GM11168 (cell line): ENCODE results near the gene APBA3.
"Not testable (repeated sequence)": the region's sequence is repeated elsewhere in the genome, so short reads cannot be mapped to it uniquely, and the experiment has no call there.

Experiments used
- in situ Hi-C: fragments of 300-500 bp; cut with MboI; formaldehyde crosslinking; loops from one replicate; pipeline ENCODE4 v1.12.0; 2022; ENCODE audit warnings: low sequenced_read_pairs; ENCODE audit not compliant: unreplicated experiment

The APBA3 gene

DNA sequence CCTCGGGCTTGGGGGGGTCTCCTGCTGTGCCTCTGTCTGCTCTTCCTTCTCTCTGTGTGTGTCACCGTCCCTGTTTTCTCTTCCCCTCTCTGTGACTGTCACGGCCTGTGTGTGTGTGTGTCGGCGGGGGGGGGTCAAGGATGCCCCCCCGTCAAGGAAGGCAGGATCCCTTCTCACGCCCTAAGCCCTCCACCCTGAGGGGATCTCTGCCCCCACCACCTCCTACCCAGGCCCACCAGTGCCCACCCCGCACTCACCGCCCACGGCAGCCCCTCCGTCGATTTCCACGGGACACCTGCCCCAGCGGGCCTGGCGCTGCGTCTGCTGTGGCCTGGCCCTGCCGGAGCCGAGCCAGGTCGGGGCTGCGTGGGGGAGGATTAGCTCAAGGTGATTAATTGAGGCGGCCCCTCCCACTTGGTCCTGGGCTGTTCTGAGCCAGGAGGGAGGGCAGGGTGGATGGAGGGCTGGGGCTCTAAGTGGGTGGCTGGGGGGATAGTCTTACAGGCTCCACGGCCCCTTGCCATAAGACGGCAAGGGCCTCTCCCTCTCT, 10.5 kb upstream of the APBA3 start, which contains the start of gene RAX2:
Gene RAX2 (minus strand): TSS at position 323 of the 550 bp plus-strand sequence. CDS start 486 bp downstream, outside the sequence.
- in situ Hi-C loops: no loop called here

DNA sequence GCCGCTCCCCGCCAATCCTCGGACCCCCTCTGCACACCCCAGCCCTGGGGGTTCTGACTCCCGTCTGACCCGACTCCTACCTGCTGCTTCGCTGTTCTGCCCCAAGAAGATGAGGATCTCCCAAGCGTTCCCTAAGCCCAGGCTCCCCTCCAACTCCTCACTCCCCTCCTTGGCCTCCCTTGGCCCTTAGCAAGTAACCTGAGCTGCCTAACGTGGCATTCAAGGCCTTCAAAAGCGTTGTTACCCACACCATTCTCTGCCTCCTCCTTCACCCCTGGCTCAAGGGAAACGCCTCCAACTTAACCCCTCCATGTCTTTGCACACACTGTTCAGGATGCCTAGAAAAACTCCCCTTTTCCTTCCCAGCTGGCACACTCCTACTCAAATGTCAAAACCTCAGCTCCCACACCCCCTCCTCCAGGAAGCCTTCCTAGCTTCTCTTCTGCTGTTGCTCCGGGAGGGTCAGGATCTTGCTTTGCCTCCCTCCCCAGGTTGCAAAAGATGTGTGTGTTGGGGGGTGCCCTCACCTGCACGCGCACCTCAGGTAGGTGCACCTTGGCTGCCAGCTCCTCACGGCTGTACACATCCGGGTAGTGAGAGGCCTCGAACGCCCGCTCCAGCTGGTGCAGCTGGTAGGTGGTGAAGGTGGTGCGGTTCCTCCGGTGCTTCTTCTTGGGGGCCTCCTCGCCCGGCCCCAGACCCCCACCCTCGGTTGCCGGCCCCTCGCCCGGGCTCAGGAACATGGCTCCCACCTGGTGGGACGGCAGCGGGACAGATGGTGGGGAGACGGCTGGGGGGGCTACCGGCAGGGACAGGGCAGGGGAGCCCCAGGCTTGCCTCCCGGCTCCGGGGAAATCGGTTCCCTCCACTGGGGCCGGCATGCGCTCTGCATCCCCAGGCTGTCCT, 9.8 kb upstream of the APBA3 start:
- in situ Hi-C loops: no loop called here

DNA sequence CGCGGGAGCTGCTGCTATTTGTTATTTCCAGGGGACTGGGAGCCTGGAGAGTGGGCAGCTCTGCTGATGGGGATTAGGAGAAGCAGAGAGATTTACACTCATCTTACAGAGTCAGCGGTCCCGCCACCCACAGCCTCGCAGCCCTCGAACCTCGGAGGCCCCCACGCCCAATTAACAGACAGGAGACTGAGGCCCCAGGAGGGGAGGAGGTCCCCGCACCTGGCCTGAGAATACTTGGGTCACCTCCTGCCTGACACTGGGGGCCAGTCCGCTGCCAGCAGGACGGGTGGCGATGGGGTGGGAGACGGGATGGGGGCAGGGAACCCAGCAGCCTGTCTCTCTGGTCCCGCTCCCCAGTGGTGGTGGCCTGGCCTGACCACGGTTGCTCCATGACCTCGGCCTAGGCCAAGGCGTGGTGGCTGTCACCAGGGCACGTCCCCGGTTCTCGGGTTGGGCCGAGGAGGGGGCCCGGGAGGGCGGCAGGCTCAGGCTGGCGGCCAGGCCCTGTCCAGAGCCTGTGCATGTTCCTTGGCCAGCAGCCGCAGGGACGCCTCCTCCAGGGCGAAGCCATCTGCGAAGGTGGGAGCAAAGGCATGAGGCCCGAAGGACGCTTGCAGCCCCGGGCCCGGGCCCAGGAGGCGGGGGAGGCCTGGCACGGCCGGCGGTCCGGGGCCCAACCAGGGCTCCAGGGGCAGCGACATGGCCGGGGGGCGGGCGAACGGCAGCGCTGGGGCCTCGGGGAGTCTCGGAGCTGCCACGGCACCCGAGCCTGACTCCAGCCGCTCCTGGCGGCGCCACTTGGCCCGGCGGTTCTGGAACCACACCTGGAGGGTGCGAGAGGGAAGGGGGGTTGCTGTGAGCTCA, 8.9 kb upstream of the APBA3 start:
- in situ Hi-C loops: no loop called here

DNA sequence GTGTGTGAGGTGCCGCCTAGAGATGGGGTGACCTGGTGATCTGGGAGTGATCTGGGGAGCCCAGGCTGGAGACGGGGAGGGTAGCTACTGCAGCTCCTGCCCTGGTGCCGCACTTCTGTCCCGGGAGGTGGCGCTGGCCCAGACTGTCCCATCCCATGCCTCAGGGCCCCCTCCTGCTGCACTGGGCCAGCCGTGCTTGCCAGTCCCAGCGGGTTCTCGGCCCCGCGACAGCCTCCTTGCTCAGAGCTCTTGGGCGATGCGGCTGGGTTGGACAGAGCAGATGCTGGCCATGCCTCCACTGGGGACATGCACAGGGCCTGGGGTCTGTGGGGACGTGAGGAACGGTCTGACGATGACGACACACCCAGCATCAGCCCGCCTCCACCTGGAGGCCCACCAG, 8.0 kb upstream of the APBA3 start:
- in situ Hi-C loops: no loop called here

DNA sequence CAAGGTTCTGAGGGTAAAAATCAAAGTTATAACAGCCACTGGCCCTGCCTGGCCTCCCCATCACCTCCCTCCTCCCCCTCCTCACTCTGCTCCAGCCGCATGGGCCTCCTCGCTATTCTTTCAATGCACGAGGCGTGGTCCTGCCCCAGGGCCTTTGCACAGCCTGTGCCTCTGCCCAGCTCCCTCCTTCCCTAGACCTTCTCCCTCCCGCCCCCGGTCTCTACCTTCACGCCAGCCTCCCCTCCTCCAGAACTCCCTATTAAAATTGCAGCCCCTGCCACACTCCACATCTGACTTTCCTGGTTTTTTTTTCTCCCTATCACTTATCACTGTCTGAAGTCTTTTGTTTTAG, 7.2 kb upstream of the APBA3 start:
- in situ Hi-C loops: no loop called here

DNA sequence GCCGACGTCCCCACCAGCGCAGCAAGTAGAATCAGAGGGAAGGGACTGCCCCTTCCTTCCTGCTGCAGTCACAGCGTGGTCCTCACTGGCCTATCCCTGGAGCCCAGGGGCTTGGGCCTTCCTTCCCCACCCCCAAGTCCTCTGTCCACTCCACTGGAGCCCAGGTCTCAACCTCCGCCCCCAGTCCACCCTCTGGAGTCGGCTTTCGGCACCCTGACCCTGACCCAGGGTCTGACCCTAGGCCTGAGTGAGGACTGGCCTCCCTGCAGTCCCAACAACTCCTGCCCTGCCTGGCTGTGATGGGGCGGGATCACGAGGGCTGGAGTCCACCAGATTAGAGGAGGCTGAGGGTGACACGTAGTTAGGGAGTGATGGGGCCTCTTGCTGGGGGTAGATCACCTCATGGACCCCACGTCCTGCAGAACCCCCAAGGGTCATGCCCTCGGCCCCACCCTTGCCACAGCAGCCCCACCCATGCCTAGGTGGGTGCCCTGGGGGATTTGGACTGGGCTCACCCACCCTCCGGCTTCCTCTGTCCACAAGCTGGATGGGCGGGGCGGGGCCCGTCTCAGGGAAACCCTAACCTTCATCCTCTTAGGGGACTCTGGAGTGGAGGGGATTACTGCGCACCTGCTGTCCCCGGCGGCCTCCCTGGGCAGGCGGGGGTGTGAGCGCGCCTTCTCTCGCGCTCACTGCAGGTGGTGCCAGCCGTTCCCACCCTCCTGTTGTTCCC, 6.7 kb upstream of the APBA3 start:
- in situ Hi-C loops: no loop called here

DNA sequence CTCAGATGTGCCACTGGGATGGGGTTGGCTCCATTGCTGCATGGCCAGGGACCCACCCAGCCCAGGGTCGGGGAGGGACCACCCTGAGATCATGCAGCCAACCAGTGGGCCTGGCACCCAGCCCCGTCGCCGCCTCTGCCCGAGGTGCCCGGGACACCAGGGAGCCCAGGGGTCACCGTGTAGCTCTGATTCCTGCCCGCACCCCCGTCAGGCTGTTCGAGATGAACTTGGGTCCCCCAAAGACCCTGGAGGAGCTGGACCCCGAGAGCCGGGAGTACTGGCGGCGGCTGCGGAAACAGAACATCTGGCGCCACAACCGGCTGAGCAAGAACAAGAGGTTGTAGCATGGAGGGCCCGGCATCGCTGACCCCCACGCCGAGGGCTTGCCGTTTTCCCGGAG, 5.6 kb upstream of the APBA3 start:
- in situ Hi-C loops: no loop called here

DNA sequence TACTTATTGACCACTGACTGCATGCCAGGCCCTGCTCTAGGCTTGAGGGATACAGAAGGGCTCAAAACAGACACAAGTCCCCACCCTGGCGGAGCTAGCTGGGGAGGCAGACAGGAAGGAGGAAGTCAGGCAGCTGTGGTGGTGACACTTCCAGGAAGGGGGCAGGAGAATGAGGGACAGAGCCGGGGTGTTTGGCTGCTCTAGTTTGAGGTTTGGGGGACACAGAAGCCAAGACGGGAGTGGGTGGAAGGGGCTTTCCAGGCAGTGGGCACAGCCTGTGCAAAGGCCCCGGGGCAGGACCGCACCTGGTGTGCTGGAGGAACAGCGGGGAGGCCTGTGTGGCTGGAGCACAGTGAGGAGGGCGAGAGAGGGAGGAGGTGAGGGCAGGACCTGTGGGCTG, 5.0 kb upstream of the APBA3 start:
- in situ Hi-C loops: no loop called here

DNA sequence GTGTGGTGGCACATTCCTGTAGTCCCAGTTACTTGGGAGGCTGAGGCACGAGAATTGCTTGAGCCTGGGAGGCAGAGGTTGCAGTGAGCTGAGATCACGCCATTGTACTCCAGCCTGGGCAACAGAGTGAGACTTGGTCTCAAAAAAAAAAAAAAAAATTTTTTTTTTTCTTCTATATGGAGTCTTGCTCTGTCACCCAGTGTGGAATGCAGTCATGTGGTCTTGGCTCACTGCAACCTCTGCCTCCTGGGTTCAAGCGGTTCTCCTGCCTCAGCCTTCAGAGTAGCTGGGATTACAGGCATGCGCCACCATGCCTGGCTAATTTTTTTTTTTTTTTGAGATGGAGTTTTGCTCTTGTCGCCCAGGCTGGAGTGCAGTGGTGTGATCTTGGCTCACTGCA, 4.3 kb upstream of the APBA3 start:
- in situ Hi-C loops: not testable (repeated sequence)

DNA sequence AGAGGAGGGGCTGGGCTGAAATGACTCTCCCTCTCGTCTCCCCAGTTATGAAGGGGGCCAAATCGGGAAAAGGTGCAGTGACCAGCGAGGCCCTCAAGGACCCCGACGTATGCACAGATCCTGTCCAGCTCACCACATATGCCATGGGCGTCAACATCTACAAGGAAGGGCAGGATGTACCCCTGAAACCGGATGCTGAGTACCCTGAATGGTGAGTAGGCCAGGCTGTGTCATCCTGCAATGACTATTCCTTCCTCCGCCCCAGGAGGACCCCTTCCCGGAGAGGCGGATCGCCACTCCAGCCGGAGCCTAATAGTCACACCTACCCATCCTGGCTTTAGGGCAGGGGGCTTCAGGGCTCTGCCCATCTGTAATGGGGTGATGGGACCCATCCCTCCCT, 3.6 kb upstream of the APBA3 start:
- in situ Hi-C loops: no loop called here

DNA sequence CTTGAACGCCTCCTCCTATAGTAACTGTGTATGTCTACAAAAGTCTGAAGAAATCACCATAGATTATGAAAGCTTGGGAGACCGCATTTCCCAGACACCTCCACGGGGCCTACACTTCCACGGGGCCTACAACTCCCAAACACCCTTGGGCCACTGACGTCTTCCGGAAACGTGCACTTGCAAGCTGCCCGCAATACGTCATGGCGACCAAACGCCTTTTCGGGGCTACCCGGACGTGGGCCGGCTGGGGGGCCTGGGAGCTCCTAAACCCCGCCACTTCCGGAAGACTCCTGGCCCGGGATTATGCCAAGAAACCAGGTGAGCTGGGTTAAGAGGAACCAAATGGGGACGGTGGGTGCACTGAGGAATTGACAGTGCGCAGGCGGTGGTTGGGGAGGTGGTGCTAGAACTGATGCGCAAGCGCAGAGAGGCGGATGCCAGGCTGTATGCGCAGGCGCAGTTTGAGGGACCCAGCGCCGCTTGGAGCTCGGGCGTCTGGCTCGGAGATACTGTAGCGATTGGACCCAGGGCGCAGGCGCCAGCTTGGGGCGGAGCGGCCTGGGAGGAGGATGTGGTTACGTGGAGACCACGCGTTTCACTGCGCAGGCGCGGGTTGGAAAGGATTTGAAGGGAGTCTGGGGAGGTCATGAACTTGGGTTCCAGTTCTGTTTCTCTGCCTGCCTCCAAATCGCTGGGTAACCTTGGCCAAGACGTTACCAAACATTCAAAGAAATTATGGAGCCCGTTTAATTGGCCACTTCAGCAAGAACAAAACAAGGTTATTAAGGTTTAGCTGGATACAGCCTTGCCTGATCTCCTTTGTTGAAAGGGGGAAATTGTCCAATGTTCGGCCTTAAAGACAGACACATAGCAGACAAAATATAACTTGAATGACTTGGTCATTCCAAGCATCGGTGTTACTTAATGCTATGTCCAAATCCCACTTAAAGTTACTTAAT, 1.3 kb upstream of the APBA3 start, which contains the start of gene MRPL54:
Gene MRPL54 (plus strand): TSS at position 182 of the 959 bp plus-strand sequence. CDS start 19 bp downstream, at position 201.
- in situ Hi-C loops: no loop called here

DNA sequence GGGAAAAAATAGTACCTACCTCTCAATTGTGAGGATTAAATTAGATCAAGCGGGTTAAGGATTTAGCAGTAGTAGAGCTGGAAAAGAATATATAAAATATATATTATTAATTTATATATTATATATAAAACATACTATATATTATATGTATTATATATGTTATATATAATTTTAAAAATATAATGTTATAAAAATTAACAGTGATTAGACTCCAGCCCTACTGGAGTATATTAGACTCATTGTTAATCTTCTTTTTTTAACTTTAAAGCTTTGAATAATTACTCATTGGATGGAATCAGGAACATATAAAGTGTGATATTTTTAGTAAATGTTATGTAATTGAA, 610 bp upstream of the APBA3 start:
- in situ Hi-C loops: no loop called here

DNA sequence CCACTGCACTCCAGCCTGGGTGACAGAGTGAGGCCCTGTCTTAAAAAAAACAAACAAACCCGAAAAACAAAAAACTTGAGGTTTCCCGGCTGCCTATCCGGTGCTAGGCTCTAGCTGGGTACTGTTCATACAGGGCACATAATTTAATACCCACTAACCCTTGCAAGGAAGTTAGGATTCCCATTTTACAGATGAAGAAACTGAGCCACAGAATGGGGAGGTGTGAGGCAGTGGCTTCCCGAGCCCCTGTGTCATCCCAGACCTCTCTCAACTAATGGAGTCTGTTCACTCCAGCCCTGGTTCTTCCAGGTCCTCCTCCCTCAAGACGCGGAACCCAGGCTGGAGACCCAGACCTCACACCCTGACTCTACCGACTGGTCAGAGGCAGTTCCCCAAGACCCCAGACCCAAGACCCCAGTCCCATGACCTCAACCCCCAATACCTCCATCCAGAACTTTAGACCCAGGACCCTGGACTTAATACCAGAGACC, 576 bp downstream of the APBA3 start:
- in situ Hi-C loops: no loop called here

DNA sequence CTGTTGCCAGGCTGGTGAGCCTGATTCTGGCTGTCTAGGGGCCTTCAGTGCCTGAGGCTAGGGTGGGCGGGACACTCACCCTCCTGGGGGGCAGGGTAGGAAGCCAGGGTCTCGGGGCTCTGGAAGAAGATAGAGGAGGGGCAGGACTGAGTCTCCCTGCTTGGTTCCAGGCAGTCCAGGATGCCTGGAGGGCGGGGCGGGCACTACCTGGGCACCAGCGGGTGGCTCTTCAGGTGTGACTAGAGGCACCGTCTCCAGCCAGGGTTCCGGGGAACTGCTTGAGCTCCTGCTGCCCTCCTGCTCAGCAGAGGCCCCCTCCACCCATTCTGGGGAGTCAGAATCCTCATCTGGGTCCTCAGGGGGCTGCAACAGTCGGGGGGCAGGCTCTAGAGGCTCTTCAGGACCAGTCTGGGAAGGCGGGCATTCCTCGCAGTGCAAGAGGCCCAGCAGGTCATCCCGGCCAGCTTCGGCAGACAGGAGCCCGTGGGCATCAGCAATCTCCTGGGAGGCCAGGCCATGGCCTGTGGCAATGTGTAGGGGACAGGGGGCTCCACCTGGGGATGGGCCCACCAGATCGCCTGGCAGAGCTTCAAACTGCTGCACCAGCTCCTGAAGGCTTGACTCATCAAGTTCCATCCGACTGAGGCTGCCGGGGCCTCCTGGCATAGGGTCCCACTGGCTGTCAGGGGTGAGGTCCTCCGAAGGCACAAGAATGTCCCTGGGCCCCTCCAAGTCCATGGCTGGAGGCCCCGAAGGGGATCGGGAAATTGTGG, 1.8 kb downstream of the APBA3 start:
- in situ Hi-C loops: no loop called here

DNA sequence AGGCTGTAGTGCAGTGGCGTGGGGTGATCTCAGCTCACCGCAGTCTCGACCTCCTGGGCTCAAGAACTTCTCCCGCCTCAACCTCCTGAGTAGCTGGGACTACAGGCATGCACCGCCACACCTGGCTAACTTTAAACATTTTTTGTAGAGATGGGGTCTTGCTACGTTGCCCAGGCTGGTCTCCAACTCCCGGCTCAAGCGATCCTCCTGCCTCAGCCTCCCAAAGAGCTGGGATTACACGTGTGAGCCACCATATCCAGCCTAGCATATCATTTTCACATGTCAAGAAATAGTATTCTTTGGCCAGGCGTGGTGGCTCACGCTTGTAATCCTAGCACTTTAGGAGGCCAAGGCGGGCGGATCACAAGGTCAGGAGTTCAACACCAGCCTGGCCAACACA, 3.2 kb downstream of the APBA3 start:
- in situ Hi-C loops: not testable (repeated sequence)

DNA sequence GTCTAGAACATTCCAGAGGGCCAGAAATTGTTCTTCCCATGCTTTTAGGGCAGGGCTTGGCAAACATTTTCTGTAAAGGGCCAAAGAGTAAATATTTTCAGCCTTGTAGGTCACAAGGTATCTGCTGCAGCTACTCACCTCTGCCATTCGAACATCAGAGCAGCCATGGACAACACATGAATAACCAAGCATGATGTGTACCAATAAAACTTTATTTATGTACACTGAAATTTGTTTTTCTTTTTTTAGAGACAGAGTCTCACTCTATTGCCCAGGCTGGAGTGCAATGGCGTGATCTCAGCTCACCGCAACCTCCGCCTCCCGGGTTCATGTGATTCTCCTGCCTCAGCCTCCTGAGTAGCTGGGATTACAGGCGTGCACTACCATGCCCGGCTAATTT, 3.8 kb downstream of the APBA3 start:
- in situ Hi-C loops: not testable (repeated sequence)

DNA sequence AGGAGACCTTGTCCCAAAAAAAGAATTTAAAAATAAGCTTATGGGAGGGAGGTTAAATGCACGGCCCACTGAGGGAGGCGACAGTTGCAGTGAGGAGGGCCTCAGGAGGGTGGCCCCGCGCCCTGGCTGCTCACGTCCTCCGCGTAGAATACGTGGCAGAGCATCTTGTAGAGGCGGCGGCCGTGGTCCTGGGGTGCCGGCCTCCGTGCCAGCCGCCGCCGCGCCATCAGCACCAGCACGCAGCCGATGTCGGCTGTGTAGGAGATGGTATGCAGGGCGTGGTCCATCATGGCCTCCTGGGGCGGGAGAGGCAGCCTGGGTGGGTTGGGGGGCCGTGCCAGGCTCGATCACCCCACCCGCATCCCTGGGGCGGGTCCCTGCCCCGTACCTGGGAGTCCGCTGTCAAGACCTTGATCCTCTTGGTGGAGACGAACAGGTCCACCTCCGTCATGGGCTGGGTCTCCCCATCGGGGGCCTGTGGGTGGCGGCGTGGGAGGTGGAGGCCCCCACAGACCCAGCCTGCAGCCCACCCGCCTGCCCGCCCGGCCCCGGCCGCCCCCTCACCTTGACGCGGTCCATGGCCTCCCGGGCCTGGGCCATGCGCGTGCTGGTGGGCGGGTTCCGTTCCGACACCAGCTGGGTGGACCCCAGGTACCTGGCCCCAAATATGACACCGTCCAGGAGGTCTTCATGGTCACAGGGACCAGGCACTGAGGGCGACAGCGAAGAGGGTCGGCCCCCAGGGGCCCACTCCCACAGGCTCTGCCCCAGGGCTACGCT, 7.7 kb downstream of the APBA3 start:
- in situ Hi-C loops: no loop called here

DNA sequence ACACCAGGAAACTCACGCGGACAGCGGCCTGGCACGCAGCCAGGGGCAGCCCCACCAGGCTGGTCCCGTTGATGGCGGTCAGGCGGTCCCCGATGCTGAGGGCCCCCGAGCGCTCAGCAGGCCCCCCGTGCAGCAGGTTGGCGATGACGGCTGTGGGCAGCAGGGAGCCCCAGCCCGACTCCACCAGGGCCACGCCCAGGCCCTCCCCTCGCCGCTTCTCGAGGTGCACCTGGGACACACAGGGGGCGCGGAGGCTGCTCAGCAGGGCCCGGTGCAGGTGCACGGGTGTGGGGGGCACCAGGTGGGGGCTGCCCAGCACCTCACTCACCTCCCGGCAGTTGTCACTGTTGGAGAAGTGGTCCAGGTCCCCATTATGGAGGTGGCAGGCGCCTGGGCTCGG, 9.0 kb downstream of the APBA3 start:
- in situ Hi-C loops: no loop called here
